Measurements from ENCODE around the gene KDM4C. TPM values are rescaled to one million over a fixed set of nuclear protein-coding genes. Genes with fewer than 3 reads are reported as not detected.
"Not testable (repeated sequence)": the region's sequence is repeated elsewhere in the genome, so short reads cannot be mapped to it uniquely, and the experiment has no call there.

KDM4C gene
- total RNA-seq, 1 donor from 2014 or later = 14.2 TPM

DNA sequence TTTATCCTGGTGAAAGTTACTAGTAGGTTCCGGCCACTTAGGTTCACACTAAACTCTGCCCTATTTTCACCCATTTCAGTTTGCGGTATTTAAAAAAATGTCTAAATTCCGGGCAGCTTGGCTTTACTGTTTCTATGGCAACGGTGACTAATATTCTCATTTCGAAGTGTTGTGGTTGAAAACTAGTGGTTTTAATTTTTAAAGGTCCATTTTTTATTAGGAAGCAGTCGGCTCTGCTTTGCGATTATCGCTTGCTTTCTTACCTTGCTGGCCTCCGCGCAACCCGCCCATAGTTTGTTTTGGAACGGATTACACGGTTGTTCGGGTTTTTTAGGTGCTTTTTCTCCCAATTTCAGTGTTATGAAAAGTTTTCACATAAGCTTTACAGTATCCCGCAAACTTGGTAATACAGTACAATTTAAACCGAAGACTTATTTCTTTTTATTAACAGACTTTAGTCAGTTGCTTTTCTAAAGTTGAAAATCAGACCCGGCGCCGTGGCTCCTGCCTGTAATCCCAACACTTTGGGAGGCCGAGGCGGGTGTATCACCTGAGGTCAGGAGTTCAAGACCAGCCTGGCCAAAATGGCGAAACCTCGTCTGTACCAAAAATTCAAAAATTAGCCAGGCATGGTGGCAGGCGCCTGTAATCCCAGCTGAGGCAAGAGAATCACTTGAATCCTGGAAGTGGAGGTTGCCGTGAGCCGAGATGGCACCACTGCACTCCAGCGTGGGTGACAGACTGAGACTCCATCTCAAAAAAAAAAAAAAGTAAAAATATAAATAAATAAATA lies 1.6 kb downstream of the KDM4C start:
- DNase-seq (no peak), ATAC-seq (ENCODE audit: poor library complexity) (no peak)
- intact Hi-C loops (cut with DNase I) = loop anchor here (5.0 kb wide), 1 partner anchor 77 kb away; no protein-coding TSS in a partner anchor

DNA sequence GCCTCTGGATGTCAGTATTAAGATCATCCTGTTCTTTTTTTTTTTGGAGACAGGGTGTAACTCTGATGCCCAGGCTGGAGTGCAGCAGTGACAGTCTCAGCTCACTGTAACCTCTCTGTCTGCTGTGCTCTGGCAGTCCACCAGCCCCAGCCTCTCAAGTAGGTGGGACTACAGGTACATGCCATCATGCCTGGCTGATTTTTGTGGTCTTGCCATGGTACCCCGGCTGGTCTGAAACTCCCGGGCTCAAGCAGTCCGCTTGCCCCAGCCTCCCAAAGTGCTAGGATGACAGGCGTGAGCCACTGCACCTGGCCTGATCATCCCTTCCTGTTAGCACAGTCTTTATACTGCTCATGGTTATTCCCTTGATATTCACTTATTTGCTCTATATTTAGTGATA lies 3.5 kb downstream of the KDM4C start:
- intact Hi-C loops (cut with DNase I) = no loop called here
- DNase-seq (no peak), ATAC-seq (ENCODE audit: poor library complexity) (no peak)

DNA sequence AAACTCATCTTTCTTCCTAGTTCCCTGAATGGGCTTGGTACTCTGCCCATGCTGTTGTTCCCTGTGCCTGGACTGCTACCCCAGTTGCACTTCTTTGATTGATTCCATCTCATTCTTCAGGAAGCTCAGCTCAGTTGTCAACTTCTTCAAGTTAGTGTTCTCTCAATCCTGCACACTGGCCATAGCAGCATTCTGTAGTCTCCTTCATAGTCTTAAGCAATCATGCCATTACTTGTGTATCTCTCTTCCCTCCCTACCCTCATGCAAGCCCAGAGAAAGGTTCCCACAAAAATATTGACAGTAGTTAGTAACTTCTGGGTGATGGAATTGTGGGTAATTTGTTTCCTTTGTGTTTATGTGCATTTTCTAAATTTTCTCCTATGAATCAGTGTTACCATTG lies 5.5 kb downstream of the KDM4C start:
- intact Hi-C loops (cut with DNase I) = no loop called here
- ATAC-seq (ENCODE audit: poor library complexity) (no peak), DNase-seq (no peak)

DNA sequence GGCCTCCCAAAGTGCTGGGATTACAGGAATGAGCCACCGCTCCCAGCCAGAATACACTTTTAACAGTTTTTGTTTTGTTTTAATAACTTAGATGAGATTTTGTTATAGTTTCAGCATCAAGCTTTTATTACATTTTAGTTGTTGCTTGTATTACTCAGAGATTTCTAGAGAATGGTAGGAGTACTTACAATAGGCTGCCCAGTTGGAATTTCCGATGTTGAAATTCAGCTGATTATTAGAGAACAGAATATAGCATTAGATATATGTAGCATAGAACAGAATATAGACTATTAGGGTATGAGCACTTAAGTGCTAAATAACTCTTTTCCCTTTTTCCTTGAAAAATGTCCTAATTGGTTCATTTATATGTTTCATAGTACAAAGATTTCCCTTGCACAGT lies 6.2 kb downstream of the KDM4C start:
- intact Hi-C loops (cut with DNase I) = no loop called here
- ATAC-seq (ENCODE audit: poor library complexity) (no peak), DNase-seq (no peak)

DNA sequence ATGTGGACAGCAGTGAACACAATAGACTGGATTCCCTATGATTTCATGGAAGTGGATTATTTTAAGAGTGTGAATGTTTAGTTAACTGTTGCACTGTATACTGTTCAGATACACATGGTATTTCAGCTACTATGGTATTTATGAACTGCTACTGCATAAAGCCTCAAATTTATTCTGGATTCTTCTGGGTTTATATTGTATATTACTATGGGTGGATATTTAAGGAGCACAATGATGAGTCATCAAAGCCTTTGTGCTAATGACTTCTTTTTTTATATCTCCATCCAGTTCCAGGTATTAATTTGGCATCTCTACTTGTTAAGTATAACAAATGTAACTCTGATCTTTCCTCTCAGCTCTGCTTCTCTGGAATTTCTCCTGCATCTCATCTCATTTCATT lies 6.8 kb downstream of the KDM4C start:
- ATAC-seq (ENCODE audit: poor library complexity) (no peak), DNase-seq (no peak)
- intact Hi-C loops (cut with DNase I) = no loop called here

DNA sequence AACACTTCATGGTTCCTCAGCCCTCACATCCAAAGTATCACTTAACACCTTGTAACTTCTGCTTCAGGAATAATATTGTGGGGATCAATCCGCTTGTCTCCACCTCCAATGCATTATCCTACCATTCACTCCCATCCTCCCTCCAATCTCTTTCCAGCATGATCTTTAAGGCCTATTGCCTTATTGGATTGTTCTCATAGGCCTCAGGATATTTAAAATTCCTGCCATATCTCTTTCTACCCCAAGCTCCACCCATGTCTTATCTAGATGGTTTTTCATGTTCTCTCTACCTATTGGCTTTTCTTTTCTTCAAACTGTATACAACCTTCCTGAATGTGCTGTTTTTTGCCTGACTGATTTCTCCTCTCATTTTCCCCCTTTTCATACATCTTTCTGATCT lies 7.2 kb downstream of the KDM4C start:
- ATAC-seq (ENCODE audit: poor library complexity) (no peak), DNase-seq (no peak)
- intact Hi-C loops (cut with DNase I) = no loop called here

DNA sequence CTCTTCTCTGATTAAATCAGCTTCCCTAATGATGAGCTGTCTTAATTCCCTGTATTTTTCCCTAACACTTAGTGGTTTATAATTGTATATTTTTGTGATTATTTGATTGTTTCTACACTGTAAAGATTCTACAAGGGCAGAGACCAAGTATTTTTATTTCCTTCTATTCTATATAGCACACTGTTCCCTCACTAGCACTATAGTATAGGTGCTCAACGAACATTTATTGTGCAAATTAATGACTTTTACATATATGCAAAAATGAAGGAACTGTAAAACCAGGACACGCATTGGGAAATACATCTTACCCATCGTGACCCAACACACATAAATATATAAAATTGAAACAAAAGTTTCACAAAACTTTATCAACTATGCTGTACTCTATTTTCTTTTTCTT lies 7.6 kb downstream of the KDM4C start:
- ATAC-seq (ENCODE audit: poor library complexity) (no peak), DNase-seq (no peak)
- intact Hi-C loops (cut with DNase I) = no loop called here

DNA sequence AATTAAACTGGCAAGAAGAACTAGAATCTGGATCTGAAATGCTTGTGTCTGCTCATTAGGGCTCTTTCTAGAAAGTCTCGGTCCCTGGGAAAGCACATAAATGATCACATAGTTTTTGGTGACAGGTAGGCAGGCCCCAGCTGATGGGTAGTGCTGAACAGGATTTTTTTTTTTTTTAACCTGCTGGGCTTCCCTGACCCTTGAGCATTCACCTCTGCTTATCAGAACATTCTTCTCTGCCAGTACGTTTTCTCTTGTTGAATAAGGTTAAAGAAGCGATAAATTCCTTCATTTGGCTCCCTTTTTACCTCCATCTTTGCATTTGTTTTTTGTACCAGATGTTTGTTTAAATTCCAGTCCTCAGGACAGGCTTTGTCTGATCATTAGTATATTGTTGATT lies 8.8 kb downstream of the KDM4C start:
- ATAC-seq (ENCODE audit: poor library complexity) = no peak
- no peak for DNase-seq
- intact Hi-C loops (cut with DNase I) = no loop called here

DNA sequence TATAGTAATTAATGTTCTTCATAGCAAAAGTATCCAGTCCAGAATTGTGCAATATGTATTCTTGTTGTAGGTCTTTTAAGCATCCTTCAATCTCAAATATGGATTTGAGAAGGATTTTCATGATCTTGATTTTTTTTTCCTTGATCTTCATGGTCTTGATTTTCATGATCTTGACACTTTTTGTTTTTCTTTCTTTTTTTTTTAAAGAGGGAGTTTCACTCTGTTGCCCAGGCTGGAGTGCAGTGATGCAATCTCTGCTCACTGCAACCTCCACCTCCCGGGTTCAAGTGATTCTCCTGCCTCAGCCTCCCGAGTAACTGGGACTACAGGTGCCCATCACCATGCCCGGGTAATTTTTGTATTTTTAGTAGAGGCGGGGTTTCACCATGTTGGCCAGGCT lies 10.8 kb downstream of the KDM4C start:
- ATAC-seq (ENCODE audit: poor library complexity); DNase-seq; intact Hi-C loops (cut with DNase I): not testable (repeated sequence)

DNA sequence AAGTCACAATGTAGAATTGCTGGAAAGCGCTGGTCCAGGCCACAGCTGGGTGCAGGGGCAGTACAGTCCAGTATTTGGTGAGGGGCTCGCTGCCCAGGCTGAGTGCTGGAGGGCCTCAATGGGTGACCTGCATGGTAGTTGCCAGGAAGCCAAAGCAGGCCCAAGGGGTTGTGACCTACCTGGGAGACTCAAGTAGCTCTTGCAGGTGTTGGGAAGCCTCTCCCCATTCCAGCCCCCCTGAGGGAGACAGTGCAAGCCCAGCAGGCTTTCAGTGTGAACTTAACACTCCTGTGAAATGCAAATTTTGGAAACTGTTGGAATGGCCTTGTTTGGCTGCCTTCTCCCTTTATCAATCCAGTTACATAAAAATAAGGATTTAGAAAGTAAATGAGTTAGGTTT lies 13.9 kb downstream of the KDM4C start:
- ATAC-seq (ENCODE audit: poor library complexity) = no peak
- intact Hi-C loops (cut with DNase I) = no loop called here
- DNase-seq = no peak

DNA sequence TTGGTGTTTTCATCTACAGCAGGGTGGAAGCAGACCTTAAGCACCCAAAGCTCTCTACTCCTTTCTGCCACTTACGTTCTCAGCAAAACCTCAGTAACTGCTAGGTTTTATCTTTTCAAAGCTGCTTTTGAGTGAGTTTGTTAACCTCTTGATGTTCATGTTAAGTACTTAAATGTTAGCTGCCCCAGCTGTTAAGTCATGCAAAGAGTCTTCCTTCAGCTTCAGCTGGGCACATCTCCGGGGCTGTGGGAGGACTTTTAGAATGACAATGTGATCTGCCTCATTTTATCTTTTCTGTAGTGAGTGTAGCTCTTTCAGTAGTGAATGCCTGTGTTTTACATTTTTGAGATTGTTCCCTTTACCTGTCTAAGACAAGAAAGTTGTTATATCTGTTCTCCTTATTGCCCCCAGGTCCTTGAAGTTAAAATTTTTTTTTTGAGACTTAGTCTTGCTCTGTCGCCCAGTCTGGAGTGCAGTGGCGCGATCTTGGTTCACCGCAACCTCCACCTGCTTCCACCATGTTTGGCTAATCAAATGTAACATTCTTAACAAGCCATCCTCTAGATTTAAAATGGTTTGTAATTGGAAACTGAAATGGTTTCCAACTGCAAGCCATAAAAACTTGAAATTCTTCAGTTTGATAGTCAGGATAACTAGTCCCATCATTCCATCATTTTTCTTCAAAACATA lies 19.6 kb downstream of the KDM4C start:
- ATAC-seq (ENCODE audit: poor library complexity) (no peak), DNase-seq (no peak)
- intact Hi-C loops (cut with DNase I) = no loop called here

DNA sequence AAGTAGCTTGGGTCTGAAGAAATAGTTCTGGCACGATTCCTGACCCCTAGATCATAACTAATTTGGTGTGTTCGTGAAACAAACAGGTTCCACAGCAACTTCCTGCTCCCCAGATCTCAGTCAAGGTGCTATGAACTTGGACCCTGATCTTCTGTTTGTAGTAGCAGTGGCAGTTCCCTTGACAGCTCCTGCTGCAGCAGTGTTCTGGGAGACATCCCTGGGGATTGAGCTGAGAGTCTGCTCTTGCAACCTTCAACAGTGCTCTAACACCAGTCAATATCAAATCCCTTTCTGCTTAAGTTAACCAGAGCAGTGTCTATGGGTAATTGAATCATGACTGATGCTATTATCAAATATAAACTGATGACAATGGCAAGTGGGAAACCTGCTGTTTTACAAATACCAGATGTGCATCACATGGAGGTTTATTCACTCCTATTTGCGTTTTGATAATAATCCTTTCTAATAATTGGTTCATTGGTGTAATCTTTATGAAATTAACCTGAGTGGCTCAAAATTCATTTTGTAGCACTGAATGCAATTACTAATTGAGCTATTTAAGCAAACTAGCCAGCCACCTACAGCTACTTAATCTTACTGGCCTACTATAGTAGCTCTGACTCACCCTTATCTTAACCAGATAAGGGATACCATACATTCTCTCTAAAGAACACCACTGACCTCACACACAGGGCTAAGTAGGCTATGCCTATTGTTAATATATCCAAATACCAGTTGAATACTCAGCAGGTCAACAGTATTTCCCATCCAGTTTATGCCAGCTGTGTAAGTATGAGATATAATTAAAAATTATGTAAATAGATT lies 21.9 kb downstream of the KDM4C start:
- DNase-seq (no peak), ATAC-seq (ENCODE audit: poor library complexity) (peak; percentile 76)
- intact Hi-C loops (cut with DNase I) = no loop called here

DNA sequence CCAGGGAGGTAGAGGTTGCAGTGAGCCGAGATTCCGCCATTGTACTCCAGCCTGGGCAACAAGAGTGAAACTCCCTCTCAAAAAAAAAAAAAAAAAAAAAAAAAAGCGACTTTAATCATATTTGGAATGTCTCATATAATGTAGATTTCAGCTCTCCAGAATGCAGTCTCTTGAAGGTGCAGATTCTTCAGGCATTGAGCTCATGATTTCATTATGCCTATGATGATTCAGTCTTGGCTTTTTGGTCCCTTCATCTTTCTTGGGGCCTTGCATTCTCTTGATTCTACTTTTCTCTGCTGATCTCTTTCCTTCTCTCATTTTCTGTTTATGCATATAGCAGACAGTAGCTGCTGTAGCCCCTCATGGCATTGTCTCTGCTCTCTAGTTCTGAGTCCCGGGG lies 22.9 kb downstream of the KDM4C start:
- intact Hi-C loops (cut with DNase I) = no loop called here
- DNase-seq = no peak
- no peak for ATAC-seq (ENCODE audit: poor library complexity)

DNA sequence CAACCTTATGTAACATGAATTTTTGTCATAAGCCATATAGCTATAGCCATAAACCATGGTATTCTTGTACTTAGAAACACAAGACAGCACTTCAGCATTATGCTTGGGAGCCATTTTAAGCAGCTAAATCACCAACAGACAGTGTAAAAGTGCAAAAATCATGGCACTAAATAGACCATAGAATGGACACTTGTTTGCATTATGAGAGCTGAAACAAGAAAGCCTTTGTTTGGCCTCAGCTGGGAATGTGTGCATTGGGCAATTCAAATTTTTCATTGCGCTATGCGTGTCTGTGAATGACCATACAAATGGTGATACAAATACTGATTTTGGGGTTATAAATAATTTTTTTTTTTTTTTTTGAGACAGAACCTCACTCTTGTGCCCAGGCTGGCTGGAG lies 23.7 kb downstream of the KDM4C start:
- DNase-seq = no peak
- intact Hi-C loops (cut with DNase I) = no loop called here
- ATAC-seq (ENCODE audit: poor library complexity) = no peak

DNA sequence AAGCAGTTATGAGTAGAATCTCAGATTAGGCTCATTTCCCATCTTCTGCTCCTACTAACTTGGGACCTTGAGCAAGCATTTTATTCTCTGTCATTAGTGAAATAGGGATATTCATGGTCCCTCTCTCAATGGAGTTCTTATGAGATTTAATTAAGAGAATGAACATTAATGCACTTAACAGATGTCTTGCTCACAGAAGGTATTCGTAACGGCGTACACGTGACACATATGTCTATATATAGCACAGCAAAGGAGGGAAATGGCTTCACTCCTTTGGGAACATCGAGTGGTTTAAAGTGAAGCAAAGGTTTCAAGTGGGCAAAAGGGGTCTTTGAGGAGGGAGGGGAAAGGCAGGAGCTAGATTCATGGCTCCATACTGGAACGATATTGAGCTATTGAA lies 24.6 kb downstream of the KDM4C start:
- intact Hi-C loops (cut with DNase I) = no loop called here
- DNase-seq = no peak
- ATAC-seq (ENCODE audit: poor library complexity) = no peak

DNA sequence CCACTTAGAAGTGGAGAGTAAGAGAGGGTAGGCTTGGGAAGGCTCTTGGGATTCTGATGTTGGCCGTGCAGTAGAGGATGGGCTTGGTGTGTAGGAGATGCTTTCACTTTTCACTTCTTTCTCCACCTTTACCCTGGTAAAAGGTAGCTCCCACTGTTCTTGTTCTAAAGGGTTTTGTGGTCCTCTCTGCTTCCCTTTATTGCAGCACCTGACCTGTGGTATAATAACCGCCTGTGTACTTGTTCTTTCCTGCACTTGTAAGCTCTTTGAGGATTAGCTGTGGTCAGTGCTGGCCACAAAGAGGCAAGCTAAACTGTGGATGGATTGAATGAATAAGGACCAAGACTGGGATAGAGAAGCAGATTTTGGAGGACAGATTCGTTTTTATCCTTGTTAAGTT lies 25.2 kb downstream of the KDM4C start:
- intact Hi-C loops (cut with DNase I) = no loop called here
- no peak for DNase-seq
- ATAC-seq (ENCODE audit: poor library complexity) = no peak

DNA sequence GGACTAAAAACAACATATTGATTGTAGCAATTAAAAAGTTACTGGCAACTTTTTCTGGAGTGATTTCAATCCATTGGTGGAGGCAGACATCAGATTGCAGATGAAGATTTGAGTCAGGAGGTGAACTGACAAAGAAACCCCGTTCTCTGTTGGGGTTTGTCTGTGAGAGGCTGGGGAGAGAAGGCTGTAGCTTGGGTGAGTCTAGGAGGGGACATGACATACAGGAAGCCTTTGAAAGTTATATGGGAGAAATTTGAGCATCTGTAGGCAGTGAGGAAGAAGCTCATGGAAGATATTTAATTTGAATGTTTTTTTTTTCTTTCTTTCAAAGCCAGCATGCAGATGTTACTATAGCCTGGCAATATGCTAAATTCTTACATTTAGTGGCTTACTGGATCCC lies 26.0 kb downstream of the KDM4C start:
- DNase-seq (no peak), ATAC-seq (ENCODE audit: poor library complexity) (no peak)
- intact Hi-C loops (cut with DNase I) = no loop called here

DNA sequence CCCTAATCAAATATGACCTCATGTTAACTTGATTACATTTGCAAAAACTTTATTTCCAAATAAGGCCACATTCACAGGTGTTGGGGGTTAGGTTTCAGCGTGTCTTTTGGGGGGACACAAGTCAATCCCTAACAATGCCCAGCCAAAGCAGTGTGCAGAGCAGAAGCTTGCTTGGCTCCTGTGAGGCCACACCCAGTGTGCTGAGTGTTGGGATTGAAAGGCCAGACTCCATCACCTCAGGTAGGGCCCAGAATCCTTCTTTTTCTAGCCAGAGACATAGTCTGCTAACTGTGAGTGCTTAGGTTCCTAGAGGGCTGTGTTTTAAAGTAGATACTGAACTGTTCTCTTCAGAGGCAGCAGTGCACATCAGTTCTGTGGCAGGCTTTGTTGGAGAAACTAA lies 27.9 kb downstream of the KDM4C start:
- intact Hi-C loops (cut with DNase I) = no loop called here
- ATAC-seq (ENCODE audit: poor library complexity) (no peak), DNase-seq (no peak)

DNA sequence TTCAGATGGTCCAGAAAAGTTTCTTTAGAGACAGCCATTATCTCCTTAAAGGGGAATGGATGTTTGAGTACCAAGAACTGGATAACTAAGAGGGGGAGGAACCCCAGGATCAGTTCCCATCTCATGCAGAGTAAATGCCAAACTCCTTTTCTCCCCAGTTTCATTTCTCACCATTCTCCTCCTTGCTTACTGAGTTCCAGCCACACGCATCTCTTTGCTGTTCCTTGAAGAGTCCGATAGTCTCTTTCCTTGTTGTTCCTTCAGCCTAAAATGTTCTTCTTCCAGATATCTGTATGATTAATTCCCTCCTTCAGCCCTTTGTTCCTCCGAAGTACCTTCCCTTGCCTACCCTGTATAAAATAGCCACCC lies 30.0 kb downstream of the KDM4C start:
- intact Hi-C loops (cut with DNase I) = no loop called here
- ATAC-seq (ENCODE audit: poor library complexity) (no peak), DNase-seq (no peak)

Data from Right ventricle myocardium superior (tissue), 1 donor.